Naive B cell (primary cell): ENCODE data around the gene STARD7. TPM values are rescaled to one million over a fixed set of nuclear protein-coding genes. Genes with fewer than 3 reads are reported as not detected.
A peak's percentile ranks its signal among the peaks of the same experiment; 100 is the strongest.

Experiments
- ATAC-seq, 2 donors: fragments of 150-1000 bp; cut with Tn5 transposase; 2 replicates each; pipeline ENCODE4 v1.10.0; 2021; ENCODE audit warnings: low read depth in 2 of 2, mild to moderate bottlenecking in 2 of 2, moderate library complexity in 2 of 2
- DNase-seq: peaks from one replicate; pipeline ENCODE4 v3.0.0; 2022
- H3K27ac Mint-ChIP-seq, 6 donors: one replicate each; pipeline ENCODE4 v1.8.0; 2020 to 2022; ENCODE audit warnings: mild to moderate bottlenecking in 6 of 6, mixed read lengths in 6 of 6, moderate library complexity in 5 of 6, inconsistent platforms in 2 of 6
- H3K27me3 Mint-ChIP-seq, 3 donors: one replicate each; pipeline ENCODE4 v1.8.0; 2021 to 2022; ENCODE audit warnings: mixed read lengths in 3 of 3, mild to moderate bottlenecking in 1 of 3
- H3K36me3 Mint-ChIP-seq, 2 donors: one replicate each; pipeline ENCODE4 v1.8.0; 2020 to 2022; ENCODE audit warnings: mixed read lengths in 2 of 2, inconsistent platforms in 1 of 2, mild to moderate bottlenecking in 1 of 2
- H3K4me1 Mint-ChIP-seq, 3 donors: one replicate each; pipeline ENCODE4 v1.8.0; 2020 to 2022; ENCODE audit warnings: mixed read lengths in 3 of 3, inconsistent platforms in 1 of 3, mild to moderate bottlenecking in 1 of 3, moderate library complexity in 1 of 3
- H3K4me3 Mint-ChIP-seq, 8 donors: one replicate each; pipeline ENCODE4 v1.8.0; 2020 to 2022; ENCODE audit warnings: mild to moderate bottlenecking in 8 of 8, mixed read lengths in 8 of 8, moderate library complexity in 8 of 8, inconsistent platforms in 2 of 8
- H3K9me3 Mint-ChIP-seq, 7 donors: one replicate each; pipeline ENCODE4 v1.8.0; 2020 to 2022; ENCODE audit warnings: mixed read lengths in 7 of 7, mild to moderate bottlenecking in 5 of 7, inconsistent platforms in 2 of 7, moderate library complexity in 1 of 7
- polyA plus RNA-seq, 6 donors: library from polyadenylated mRNA; unstranded; fragments of 300-500 nt; fragmentation: Illumina TruSeq; gene quantifications; one replicate each; pipeline ENCODE4 v1.2.3, GENCODE V29; 2021; ENCODE audit warnings: low read depth in 6 of 6

The STARD7 gene
- polyA plus RNA-seq, 6 donors from 2014 or later, result 219 to 401 (median 239) TPM

DNA sequence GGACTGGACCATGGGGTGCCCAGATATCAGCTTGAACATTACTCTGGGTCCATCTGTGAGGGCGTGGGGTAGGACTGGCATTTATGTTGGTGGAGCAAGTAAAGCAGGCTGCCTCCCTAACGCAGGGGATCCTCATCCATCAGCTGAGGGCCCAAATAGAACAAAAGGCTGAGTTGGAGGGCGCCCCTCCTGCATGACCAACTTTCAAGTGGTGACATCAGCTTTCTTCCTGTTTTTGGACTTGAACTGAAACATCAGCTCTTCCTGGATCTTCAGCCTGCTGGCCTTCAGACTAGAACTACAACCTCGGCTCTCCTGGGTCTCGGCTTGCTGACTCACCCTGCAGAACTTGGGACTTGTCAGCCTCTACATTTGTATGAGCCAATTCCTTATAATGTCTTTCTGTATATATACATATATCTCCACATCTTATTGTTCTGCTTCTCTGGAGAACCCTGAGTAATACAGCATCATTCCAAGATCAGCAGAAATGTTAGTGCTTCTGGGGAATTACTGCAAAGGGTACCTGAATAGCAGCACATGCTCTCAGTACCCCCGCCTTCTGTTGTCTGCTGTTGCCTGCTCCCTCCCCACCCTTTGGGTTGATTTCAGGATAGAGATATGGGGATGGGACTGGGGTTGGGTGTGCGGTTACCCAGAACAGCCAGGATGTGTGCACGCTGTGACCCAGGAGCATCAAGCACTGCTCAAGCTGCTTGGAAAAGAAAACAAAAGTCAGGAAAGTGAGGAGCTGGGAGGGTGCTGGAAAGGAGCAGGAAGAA, 37.2 kb upstream of the STARD7 start:
- Mint-ChIP-seq H3K4me1 (peaks cover 53 to 63% (median 54%) of the 10 kb centered on the region in 3 donors), H3K36me3 (peaks cover 7 to 12% of the 10 kb centered on the region in 2 donors), H3K27me3 (no peaks in the 10 kb centered on the region), H3K4me3 (peak overlapping the region in 4 of 8 donors; percentile 13 to 56 (median 33)), H3K27ac (peak overlapping the region; percentile 51 to 94 (median 80)), H3K9me3 (peaks cover 0 to 5% (median 0%) of the 10 kb centered on the region in 7 donors)
- ATAC-seq, result peak; percentile 57 to 58
- DNase-seq, result peak; percentile 29

DNA sequence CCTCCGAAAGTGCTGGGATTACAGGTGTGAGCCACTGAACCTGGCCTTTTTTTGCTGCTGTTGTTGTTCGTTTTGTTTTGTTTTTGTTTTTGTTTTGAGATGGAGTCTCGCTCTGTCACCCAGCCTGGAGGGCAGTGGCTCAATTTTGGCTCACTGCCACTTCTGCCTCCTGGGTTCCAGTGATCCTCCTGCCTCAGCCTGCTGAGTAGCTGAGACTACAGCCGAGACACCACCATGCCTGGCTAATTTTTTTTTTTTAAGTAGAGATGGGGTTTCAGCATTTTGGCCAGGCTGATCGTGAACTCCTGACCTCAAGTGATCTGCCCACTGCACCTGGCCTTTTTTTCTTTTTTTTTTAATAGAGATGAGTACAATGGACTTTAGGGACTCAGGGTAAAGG, 35.2 kb upstream of the STARD7 start:
- H3K27me3 Mint-ChIP-seq, result no peaks in the 10 kb centered on the region
- H3K36me3 Mint-ChIP-seq, result peaks cover 7% of the 10 kb centered on the region in 2 donors
- H3K9me3 Mint-ChIP-seq, result peaks cover 0 to 5% (median 0%) of the 10 kb centered on the region in 7 donors
- no peak overlapping the region for H3K4me3 Mint-ChIP-seq
- peaks cover 47 to 55% (median 52%) of the 10 kb centered on the region in 3 donors for H3K4me1 Mint-ChIP-seq
- ATAC-seq, result no peak
- H3K27ac Mint-ChIP-seq, result peak overlapping the region in 1 of 6 donors; percentile 28
- no peak for DNase-seq

- H3K4me3 Mint-ChIP-seq, result peak overlapping the region; percentile 59 to 87 (median 74)
- peaks cover 7% of the 10 kb centered on the region in 2 donors for H3K36me3 Mint-ChIP-seq
- ATAC-seq (peak; percentile 92), DNase-seq (peak; percentile 40)
- H3K27ac Mint-ChIP-seq, result peak overlapping the region in 5 of 6 donors; percentile 86 to 98 (median 95)
- peaks cover 40 to 47% (median 47%) of the 10 kb centered on the region in 3 donors for H3K4me1 Mint-ChIP-seq
- H3K9me3 Mint-ChIP-seq, result peaks cover 0 to 5% (median 0%) of the 10 kb centered on the region in 7 donors
- H3K27me3 Mint-ChIP-seq, result no peaks in the 10 kb centered on the region
Measured at GRCh38 chr2:96241900-96242611, 33.4 kb upstream of the STARD7 start.

- H3K27ac Mint-ChIP-seq, result peak overlapping the region; percentile 77 to 98 (median 94)
- peaks cover 0 to 5% (median 0%) of the 10 kb centered on the region in 7 donors for H3K9me3 Mint-ChIP-seq
- no peak for ATAC-seq
- H3K36me3 Mint-ChIP-seq, result peaks cover 7% of the 10 kb centered on the region in 2 donors
- H3K4me3 Mint-ChIP-seq, result peak overlapping the region in 7 of 8 donors; percentile 59 to 87 (median 72)
- peaks cover 34 to 44% (median 39%) of the 10 kb centered on the region in 3 donors for H3K4me1 Mint-ChIP-seq
- no peaks in the 10 kb centered on the region for H3K27me3 Mint-ChIP-seq
- DNase-seq, result no peak
Measured at GRCh38 chr2:96241227-96241626, 32.6 kb upstream of the STARD7 start.

- Mint-ChIP-seq H3K27me3 (no peaks in the 10 kb centered on the region), H3K9me3 (peaks cover 0 to 2% (median 0%) of the 10 kb centered on the region in 7 donors), H3K36me3 (peaks cover under 1% of the 10 kb centered on the region in 2 donors), H3K4me1 (peaks cover 27 to 37% (median 31%) of the 10 kb centered on the region in 3 donors), H3K27ac (peak overlapping the region in 1 of 6 donors; percentile 12), H3K4me3 (peak overlapping the region in 2 of 8 donors; percentile 57 to 62)
- no peak for ATAC-seq
- no peak for DNase-seq
Measured at GRCh38 chr2:96240341-96241038, 31.9 kb upstream of the STARD7 start.

GRCh38 chr2:96239745-96240264, 31.2 kb upstream of the STARD7 start:
- no peak for ATAC-seq
- Mint-ChIP-seq H3K4me1 (peaks cover 24 to 32% (median 28%) of the 10 kb centered on the region in 3 donors), H3K4me3 (no peak overlapping the region), H3K36me3 (no peaks in the 10 kb centered on the region), H3K27me3 (no peaks in the 10 kb centered on the region), H3K9me3 (no peaks in the 10 kb centered on the region), H3K27ac (peak overlapping the region in 3 of 6 donors; percentile 40 to 88 (median 44))
- no peak for DNase-seq

GRCh38 chr2:96239091-96239490, 30.5 kb upstream of the STARD7 start:
- peak overlapping the region in 1 of 6 donors; percentile 12 for H3K27ac Mint-ChIP-seq
- no peaks in the 10 kb centered on the region for H3K9me3 Mint-ChIP-seq
- ATAC-seq, result no peak
- peaks cover 27 to 36% (median 30%) of the 10 kb centered on the region in 3 donors for H3K4me1 Mint-ChIP-seq
- peak overlapping the region in 1 of 8 donors; percentile 59 for H3K4me3 Mint-ChIP-seq
- no peak for DNase-seq
- H3K36me3 Mint-ChIP-seq, result no peaks in the 10 kb centered on the region
- no peaks in the 10 kb centered on the region for H3K27me3 Mint-ChIP-seq

DNA sequence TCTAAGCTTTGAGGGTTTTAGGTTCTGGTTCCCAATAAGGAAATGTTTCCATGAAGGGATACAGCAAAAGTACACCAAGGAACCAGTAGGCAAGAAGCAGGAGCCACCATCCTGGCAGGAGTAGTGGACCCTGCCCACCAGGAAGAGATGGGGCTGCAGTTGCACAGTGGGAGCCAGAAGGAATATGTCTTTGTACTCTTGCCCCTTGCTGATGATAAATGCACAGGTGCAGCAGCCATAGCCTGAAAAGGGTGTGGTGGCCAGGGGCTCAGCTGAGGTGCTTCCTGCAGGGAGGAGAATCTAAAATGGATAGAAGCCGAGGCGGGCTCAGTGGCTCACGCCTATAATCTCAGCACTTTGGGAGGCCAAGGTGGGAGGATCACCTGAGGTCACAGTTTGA, 29.6 kb upstream of the STARD7 start:
- ATAC-seq (no peak), DNase-seq (no peak)
- Mint-ChIP-seq H3K9me3 (no peaks in the 10 kb centered on the region), H3K36me3 (no peaks in the 10 kb centered on the region), H3K27ac (no peak overlapping the region), H3K4me3 (no peak overlapping the region), H3K4me1 (peaks cover 32 to 41% (median 37%) of the 10 kb centered on the region in 3 donors), H3K27me3 (no peaks in the 10 kb centered on the region)

DNA sequence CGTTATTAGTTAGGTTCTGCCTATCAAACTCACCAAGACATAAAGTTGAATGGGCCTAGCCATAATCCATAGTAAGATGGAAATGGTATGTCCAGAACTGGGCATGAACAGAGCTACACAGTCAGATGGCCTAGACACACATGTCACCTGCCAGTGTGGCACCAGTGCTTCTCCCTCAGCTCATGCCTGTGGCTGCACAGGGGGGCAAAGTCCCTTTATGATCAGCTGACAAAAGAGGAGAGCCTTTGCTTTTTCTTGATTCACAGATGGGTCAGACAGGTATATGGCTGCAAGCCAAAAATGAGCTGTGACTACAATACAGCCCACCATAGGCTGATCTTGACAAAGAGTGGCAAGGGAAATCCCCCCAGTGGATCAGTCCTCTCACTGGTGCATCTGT, 28.3 kb upstream of the STARD7 start:
- H3K4me3 Mint-ChIP-seq, result no peak overlapping the region
- no peaks in the 10 kb centered on the region for H3K9me3 Mint-ChIP-seq
- no peak for DNase-seq
- no peak overlapping the region for H3K27ac Mint-ChIP-seq
- no peaks in the 10 kb centered on the region for H3K27me3 Mint-ChIP-seq
- peaks cover 22 to 33% (median 24%) of the 10 kb centered on the region in 3 donors for H3K4me1 Mint-ChIP-seq
- ATAC-seq, result no peak
- no peaks in the 10 kb centered on the region for H3K36me3 Mint-ChIP-seq

GRCh38 chr2:96233880-96234316, 25.3 kb upstream of the STARD7 start:
- H3K36me3 Mint-ChIP-seq, result no peaks in the 10 kb centered on the region
- peak; percentile 46 for DNase-seq
- H3K27me3 Mint-ChIP-seq, result no peaks in the 10 kb centered on the region
- peak overlapping the region in 3 of 6 donors; percentile 29 to 87 (median 47) for H3K27ac Mint-ChIP-seq
- peaks cover 16 to 20% (median 19%) of the 10 kb centered on the region in 3 donors for H3K4me1 Mint-ChIP-seq
- ATAC-seq, result peak; percentile 99
- no peaks in the 10 kb centered on the region for H3K9me3 Mint-ChIP-seq
- H3K4me3 Mint-ChIP-seq, result peak overlapping the region in 3 of 8 donors; percentile 14 to 71 (median 63)

DNA sequence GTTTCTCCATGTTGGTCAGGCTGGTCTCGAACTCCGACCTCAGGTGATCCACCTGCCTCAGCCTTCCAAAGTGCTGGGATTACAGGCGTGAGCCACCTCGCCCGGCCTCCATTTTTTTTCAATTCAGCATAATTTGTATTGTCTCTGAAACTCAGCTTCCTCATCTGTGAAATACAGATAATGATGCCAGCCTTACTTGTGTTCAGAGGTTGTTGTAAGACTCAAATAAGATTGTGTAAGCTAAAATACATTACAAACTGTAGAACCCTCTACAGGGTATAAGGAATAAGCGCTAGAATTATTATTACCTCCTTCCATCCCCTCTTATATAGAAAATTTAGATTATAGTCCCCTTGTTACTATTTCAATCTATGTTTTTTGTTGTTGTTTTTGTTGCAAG, 24.8 kb upstream of the STARD7 start:
- no peaks in the 10 kb centered on the region for H3K36me3 Mint-ChIP-seq
- no peaks in the 10 kb centered on the region for H3K9me3 Mint-ChIP-seq
- ATAC-seq (peak; percentile 8 to 9), DNase-seq (no peak)
- H3K4me3 Mint-ChIP-seq, result peak overlapping the region in 3 of 8 donors; percentile 25 to 71 (median 63)
- no peaks in the 10 kb centered on the region for H3K27me3 Mint-ChIP-seq
- peaks cover 16 to 20% (median 19%) of the 10 kb centered on the region in 3 donors for H3K4me1 Mint-ChIP-seq
- peak overlapping the region in 3 of 6 donors; percentile 29 to 87 (median 47) for H3K27ac Mint-ChIP-seq

DNA sequence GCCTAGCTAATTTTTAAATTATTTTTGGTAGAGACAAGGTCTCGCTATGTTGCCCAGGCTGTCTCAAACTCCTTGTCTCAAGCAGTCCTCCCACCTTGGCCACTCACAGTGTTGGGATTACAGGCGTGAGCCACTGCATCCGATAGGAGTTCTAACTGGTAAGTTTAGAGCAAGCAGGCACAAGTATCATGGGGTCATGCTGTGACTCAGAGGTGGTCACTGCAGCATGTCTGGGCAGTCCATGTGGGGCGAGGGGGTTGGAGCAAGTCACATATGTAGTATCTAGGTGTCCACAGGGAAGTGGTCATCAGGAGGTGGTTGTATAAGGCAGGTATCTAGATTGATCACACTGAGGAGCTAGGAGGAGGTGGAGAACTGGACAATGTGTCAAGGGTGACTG, 22.7 kb upstream of the STARD7 start:
- ATAC-seq (no peak), DNase-seq (no peak)
- Mint-ChIP-seq H3K27me3 (no peaks in the 10 kb centered on the region), H3K9me3 (no peaks in the 10 kb centered on the region), H3K4me3 (no peak overlapping the region), H3K27ac (peak overlapping the region in 1 of 6 donors; percentile 53), H3K36me3 (no peaks in the 10 kb centered on the region), H3K4me1 (peaks cover 16 to 20% (median 19%) of the 10 kb centered on the region in 3 donors)
